ENCODE results near the gene OTOF.

Gene OTOF

GRCh38 chr2:26471766-26472706, 5.9 kb downstream of the OTOF start:
- H3K79me2 ChIP-seq (ENCODE audit: low read length), result no peaks in the 10 kb centered on the region
- no peaks in the 10 kb centered on the region for H4K20me1 ChIP-seq (ENCODE audit: insufficient read depth, low read length)
- no peak overlapping the region for H3K4me3 ChIP-seq (ENCODE audit: low read length)
- H3K27me3 ChIP-seq (replicated peaks; ENCODE audit: insufficient read depth, low read length), result peaks cover 1% of the 10 kb centered on the region; the same call in 1 of the 2 replicates
- TF ChIP-seq EZH2phosphoT487 (IDR thresholded peaks at IDR 0.05; ENCODE audit: low read length) (no peak), CTCF (IDR thresholded peaks at IDR 0.05; ENCODE audit: low read length) (no peak), EZH2 (optimal IDR thresholded peaks at IDR 0.05; ENCODE audit: low read depth, low read length) (no peak)
- DNase-seq, result no peak
- H3K27ac ChIP-seq (ENCODE audit: low read length), result no peak overlapping the region
- H2AFZ ChIP-seq (ENCODE audit: low read length), result no peak overlapping the region
- no peaks in the 10 kb centered on the region for H3F3A ChIP-seq (ENCODE audit: insufficient read depth, low read length)
- no peak overlapping the region for H3K9ac ChIP-seq (ENCODE audit: low read length)
- H3K9me2 ChIP-seq (replicated peaks; ENCODE audit: insufficient read depth, low read length), result no peaks in the 10 kb centered on the region
- no peaks in the 10 kb centered on the region for H3K36me3 ChIP-seq (replicated peaks; ENCODE audit: insufficient read depth, low read length)
- H3K4me2 ChIP-seq (ENCODE audit: low read depth, low read length), result no peak overlapping the region
- no peaks in the 10 kb centered on the region for H3K9me3 ChIP-seq (replicated peaks; ENCODE audit: insufficient read depth, low read length)
- no peaks in the 10 kb centered on the region for H3K4me1 ChIP-seq (ENCODE audit: low read length)

GRCh38 chr2:26471289-26471688, 6.6 kb downstream of the OTOF start:
- Histone ChIP-seq H3K9me2 (replicated peaks; ENCODE audit: insufficient read depth, low read length) (no peaks in the 10 kb centered on the region), H3K27me3 (replicated peaks; ENCODE audit: insufficient read depth, low read length) (no peaks in the 10 kb centered on the region), H3K9ac (ENCODE audit: low read length) (no peak overlapping the region), H2AFZ (ENCODE audit: low read length) (no peak overlapping the region), H3K9me3 (replicated peaks; ENCODE audit: insufficient read depth, low read length) (no peaks in the 10 kb centered on the region), H3F3A (ENCODE audit: insufficient read depth, low read length) (no peaks in the 10 kb centered on the region), H3K4me1 (ENCODE audit: low read length) (no peaks in the 10 kb centered on the region), H4K20me1 (ENCODE audit: insufficient read depth, low read length) (no peaks in the 10 kb centered on the region), H3K4me3 (ENCODE audit: low read length) (no peak overlapping the region), H3K4me2 (ENCODE audit: low read depth, low read length) (no peak overlapping the region), H3K27ac (ENCODE audit: low read length) (no peak overlapping the region), H3K79me2 (ENCODE audit: low read length) (no peaks in the 10 kb centered on the region), H3K36me3 (replicated peaks; ENCODE audit: insufficient read depth, low read length) (no peaks in the 10 kb centered on the region)
- DNase-seq, result no peak
- TF ChIP-seq EZH2phosphoT487 (IDR thresholded peaks at IDR 0.05; ENCODE audit: low read length), result no peak
- TF ChIP-seq CTCF (IDR thresholded peaks at IDR 0.05; ENCODE audit: low read length), result no peak
- no peak for TF ChIP-seq EZH2 (optimal IDR thresholded peaks at IDR 0.05; ENCODE audit: low read depth, low read length)

GRCh38 chr2:26470601-26471260, 7.2 kb downstream of the OTOF start:
- H3K9ac ChIP-seq (ENCODE audit: low read length), result no peak overlapping the region
- TF ChIP-seq EZH2 (optimal IDR thresholded peaks at IDR 0.05; ENCODE audit: low read depth, low read length) (no peak), CTCF (IDR thresholded peaks at IDR 0.05; ENCODE audit: low read length) (no peak), EZH2phosphoT487 (IDR thresholded peaks at IDR 0.05; ENCODE audit: low read length) (no peak)
- no peak overlapping the region for H2AFZ ChIP-seq (ENCODE audit: low read length)
- H3K9me2 ChIP-seq (replicated peaks; ENCODE audit: insufficient read depth, low read length), result no peaks in the 10 kb centered on the region
- no peaks in the 10 kb centered on the region for H3K27me3 ChIP-seq (replicated peaks; ENCODE audit: insufficient read depth, low read length)
- no peaks in the 10 kb centered on the region for H4K20me1 ChIP-seq (ENCODE audit: insufficient read depth, low read length)
- no peaks in the 10 kb centered on the region for H3K36me3 ChIP-seq (replicated peaks; ENCODE audit: insufficient read depth, low read length)
- no peak for DNase-seq
- no peaks in the 10 kb centered on the region for H3K79me2 ChIP-seq (ENCODE audit: low read length)
- no peaks in the 10 kb centered on the region for H3K4me1 ChIP-seq (ENCODE audit: low read length)
- no peaks in the 10 kb centered on the region for H3K9me3 ChIP-seq (replicated peaks; ENCODE audit: insufficient read depth, low read length)
- no peak overlapping the region for H3K4me2 ChIP-seq (ENCODE audit: low read depth, low read length)
- no peak overlapping the region for H3K4me3 ChIP-seq (ENCODE audit: low read length)
- H3K27ac ChIP-seq (ENCODE audit: low read length), result no peak overlapping the region
- no peaks in the 10 kb centered on the region for H3F3A ChIP-seq (ENCODE audit: insufficient read depth, low read length)

Measured in MM.1S (cell line).